OCI-LY1 (cell line): ENCODE data around the gene CDH26.

Experiments
- H2AFZ ChIP-seq: fragments of 200-600 bp; sonication (generic), shearing (Covaris generic); 2 replicates; pipeline ENCODE4 v1.6.0; 2014; ENCODE audit warnings: antibody characterized with exemption, mild to moderate bottlenecking, low read length
- H3F3A ChIP-seq: fragments of 200-600 bp; sonication (generic), shearing (Covaris generic); 2 replicates; pipeline ENCODE4 v1.6.0; 2014; ENCODE audit warnings: mild to moderate bottlenecking, antibody characterized with exemption, low read length, moderate library complexity; ENCODE audit not compliant: insufficient read depth
- H3K27ac ChIP-seq: fragments of 200-600 bp; sonication (generic); 2 replicates; pipeline ENCODE4 v1.5.1; 2014; ENCODE audit warnings: low read length, mixed run types, mild to moderate bottlenecking, low read depth; ENCODE audit not compliant: poor library complexity, severe bottlenecking
- H3K27me3 ChIP-seq: fragments of 200-600 bp; sonication (generic); 2 replicates; pipeline ENCODE4 v1.6.0; 2014; ENCODE audit warnings: antibody characterized with exemption, mild to moderate bottlenecking, low read length, moderate library complexity; ENCODE audit not compliant: insufficient read depth
- H3K36me3 ChIP-seq: fragments of 200-600 bp; sonication (generic); 2 replicates; pipeline ENCODE4 v1.6.1; 2014; ENCODE audit warnings: mild to moderate bottlenecking, antibody characterized with exemption, low read length, moderate library complexity, mixed read lengths; ENCODE audit not compliant: insufficient read depth
- H3K4me1 ChIP-seq: fragments of 200-600 bp; sonication (generic); 2 replicates; pipeline ENCODE4 v1.5.1; 2014; ENCODE audit warnings: mild to moderate bottlenecking, low read length, moderate library complexity; ENCODE audit not compliant: insufficient read depth, severe bottlenecking
- H3K4me2 ChIP-seq: fragments of 200-600 bp; sonication (generic), shearing (Covaris generic); 2 replicates; pipeline ENCODE4 v1.6.1; 2014; ENCODE audit warnings: low read length
- H3K4me3 ChIP-seq: fragments of 200-600 bp; sonication (generic); 2 replicates; pipeline ENCODE4 v1.5.1; 2014; ENCODE audit warnings: low read length, low read depth, mild to moderate bottlenecking, mixed read lengths; ENCODE audit not compliant: poor library complexity, severe bottlenecking
- H3K79me2 ChIP-seq: fragments of 200-600 bp; shearing (Covaris generic); 2 replicates; pipeline ENCODE4 v1.6.1; 2016; ENCODE audit warnings: mixed run types, low read length, mixed read lengths; ENCODE audit not compliant: insufficient read depth
- H3K9ac ChIP-seq: fragments of 200-600 bp; sonication (generic), shearing (Covaris generic); 2 replicates; pipeline ENCODE4 v1.6.1; 2014; ENCODE audit warnings: mild to moderate bottlenecking, low read length, mixed read lengths
- H3K9me2 ChIP-seq: fragments of 200-600 bp; sonication (generic), shearing (Covaris generic); 2 replicates; pipeline ENCODE4 v1.6.1; 2014; ENCODE audit warnings: low read depth, mild to moderate bottlenecking, low read length, mixed read lengths
- H3K9me3 ChIP-seq: fragments of 200-600 bp; shearing (Covaris generic); 2 replicates; pipeline ENCODE4 v1.6.1; 2014; ENCODE audit warnings: low read length, mixed read lengths
- H4K20me1 ChIP-seq: fragments of 200-600 bp; sonication (generic), shearing (Covaris generic); 2 replicates; pipeline ENCODE4 v1.6.0; 2016; ENCODE audit warnings: mild to moderate bottlenecking, low read length; ENCODE audit not compliant: insufficient read depth
- CTCF ChIP-seq: fragments of 200-600 bp; sonication (generic), shearing (Covaris generic); IDR thresholded peaks from 2 replicates; pipeline ENCODE4 v1.5.1; 2017; ENCODE audit warnings: mild to moderate bottlenecking, antibody characterized with exemption, low read length, moderate library complexity, mixed read lengths
- EZH2 ChIP-seq: fragments of 200-600 bp; sonication (generic), shearing (Covaris generic); IDR thresholded peaks from 2 replicates; pipeline ENCODE4 v1.8.0; 2017; ENCODE audit warnings: borderline replicate concordance, mixed run types, mild to moderate bottlenecking, antibody characterized with exemption, low read length, moderate library complexity, mixed read lengths

CDH26 gene

GRCh38 chr20:60053125-60053817 lies 95.0 kb downstream of the CDH26 start:
- no peak overlapping the region for H3K9ac ChIP-seq
- no peaks in the 10 kb centered on the region for H4K20me1 ChIP-seq
- no peaks in the 10 kb centered on the region for H3F3A ChIP-seq
- H3K27ac ChIP-seq, result no peak overlapping the region
- no peaks in the 10 kb centered on the region for H3K36me3 ChIP-seq
- TF ChIP-seq CTCF (no peak), EZH2 (no peak)
- no peaks in the 10 kb centered on the region for H3K79me2 ChIP-seq
- H2AFZ ChIP-seq, result no peak overlapping the region
- no peak overlapping the region for H3K4me2 ChIP-seq
- peaks cover 5% of the 10 kb centered on the region for H3K4me1 ChIP-seq
- H3K27me3 ChIP-seq, result no peaks in the 10 kb centered on the region
- no peaks in the 10 kb centered on the region for H3K9me2 ChIP-seq
- H3K4me3 ChIP-seq, result no peak overlapping the region
- H3K9me3 ChIP-seq, result no peaks in the 10 kb centered on the region

DNA sequence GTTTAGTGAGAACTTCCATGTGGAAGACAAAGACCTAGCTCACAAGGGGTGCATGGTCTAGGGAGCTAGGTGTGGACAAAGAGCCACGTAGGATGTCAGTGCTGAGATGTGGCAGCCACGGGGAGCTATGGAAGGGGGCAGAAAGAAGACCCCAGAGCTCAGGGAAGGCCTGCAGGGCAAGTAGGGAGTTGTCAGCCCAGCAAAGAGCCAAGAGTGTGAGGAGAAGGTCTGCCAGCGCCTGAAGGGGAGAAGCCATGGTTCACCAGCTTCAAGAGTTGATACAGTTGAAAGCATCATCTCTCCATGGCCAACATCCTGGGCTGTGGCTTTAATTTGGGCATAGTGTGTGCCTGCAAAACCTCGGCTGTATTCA lies 95.6 kb downstream of the CDH26 start:
- Histone ChIP-seq H3F3A (no peaks in the 10 kb centered on the region), H3K9me3 (no peaks in the 10 kb centered on the region), H4K20me1 (no peaks in the 10 kb centered on the region), H3K79me2 (no peaks in the 10 kb centered on the region), H2AFZ (no peak overlapping the region), H3K4me3 (no peak overlapping the region), H3K4me1 (peaks cover 10% of the 10 kb centered on the region), H3K36me3 (no peaks in the 10 kb centered on the region), H3K27ac (no peak overlapping the region), H3K4me2 (no peak overlapping the region), H3K27me3 (no peaks in the 10 kb centered on the region), H3K9me2 (no peaks in the 10 kb centered on the region), H3K9ac (no peak overlapping the region)
- TF ChIP-seq CTCF (no peak), EZH2 (no peak)

DNA sequence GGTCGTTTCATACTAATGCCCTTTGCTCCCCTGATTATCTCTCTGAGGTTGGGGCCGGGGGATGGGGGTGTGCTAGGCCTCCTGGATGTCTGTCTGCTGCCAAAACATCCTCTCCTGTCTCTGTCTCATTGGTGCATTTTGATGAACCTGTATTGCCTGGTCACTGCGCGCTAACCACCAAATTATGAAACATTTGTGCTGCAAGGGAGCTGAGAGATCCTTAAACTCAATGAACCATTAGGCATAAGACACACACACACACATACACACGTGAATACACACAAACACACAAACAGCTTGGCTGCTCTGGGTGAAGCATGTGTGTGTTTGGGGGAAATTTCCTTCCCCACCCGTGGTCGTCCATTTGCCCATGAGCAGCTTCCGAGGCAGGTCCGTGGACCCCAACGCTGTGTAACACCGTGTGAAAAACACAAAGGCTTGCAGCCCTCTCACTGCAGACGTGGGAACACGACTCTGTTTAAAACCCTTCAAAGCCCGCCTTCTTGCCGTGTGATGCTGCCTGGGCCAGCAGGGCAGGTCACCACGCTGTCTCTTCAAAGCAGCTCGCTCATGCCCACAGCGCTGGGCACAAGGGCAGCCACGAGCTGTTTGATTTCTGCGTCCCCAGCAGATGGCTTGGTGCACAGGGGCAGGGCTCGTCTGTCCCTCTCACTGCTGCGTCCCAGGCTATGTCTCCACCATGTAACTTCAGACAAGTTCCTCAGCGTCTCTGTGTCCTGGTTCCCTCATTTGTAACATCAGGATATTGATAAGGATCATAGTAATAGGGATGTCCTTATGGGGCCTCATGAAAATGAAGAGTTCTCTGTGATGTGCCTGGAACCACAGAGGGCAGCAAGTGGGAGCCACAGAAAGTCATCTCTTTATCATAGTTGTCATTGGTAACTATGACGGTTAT lies 96.8 kb downstream of the CDH26 start:
- H3K27me3 ChIP-seq, result no peaks in the 10 kb centered on the region
- no peaks in the 10 kb centered on the region for H3K9me2 ChIP-seq
- H3K4me3 ChIP-seq, result no peak overlapping the region
- H3F3A ChIP-seq, result no peaks in the 10 kb centered on the region
- no peak overlapping the region for H3K27ac ChIP-seq
- H3K36me3 ChIP-seq, result no peaks in the 10 kb centered on the region
- H3K9me3 ChIP-seq, result no peaks in the 10 kb centered on the region
- no peak overlapping the region for H2AFZ ChIP-seq
- no peak overlapping the region for H3K4me2 ChIP-seq
- H3K4me1 ChIP-seq, result peaks cover 10% of the 10 kb centered on the region
- H4K20me1 ChIP-seq, result no peaks in the 10 kb centered on the region
- TF ChIP-seq CTCF (no peak), EZH2 (no peak)
- no peak overlapping the region for H3K9ac ChIP-seq
- H3K79me2 ChIP-seq, result no peaks in the 10 kb centered on the region
